HCT116 (cell line): ENCODE results near the gene ASCC2. TPM values are rescaled to one million over a fixed set of nuclear protein-coding genes. Genes with fewer than 3 reads are reported as not detected.
"Not testable (repeated sequence)": the region's sequence is repeated elsewhere in the genome, so short reads cannot be mapped to it uniquely, and the experiment has no call there.

Experiments
- ATAC-seq: fragments of 200-7000 bp; cut with Tn5 transposase; 2 replicates; pipeline ENCODE4 v1.9.1; 2020; ENCODE audit warnings: mild to moderate bottlenecking, moderate library complexity
- BruUV-seq: library from RNA; stranded (reverse); fragments of 400-500 nt; replicated peaks from 2 replicates; lab custom pipeline; 2021; lab: Mats Ljungman, UMichigan
- CTCF ChIA-PET: fragments of 300-600 bp; sonication (Branson Sonifier 250); formaldehyde crosslinking; loops from one replicate; lab custom pipeline; 2021; ENCODE audit warnings: antibody characterized with exemption; lab: Charles Lee
- POLR2A ChIA-PET: fragments of 300-600, 350-600 bp; sonication (Branson Sonifier 250); formaldehyde crosslinking; loops from one replicate; lab custom pipeline; 2021; ENCODE audit warnings: antibody characterized with exemption; lab: Charles Lee
- RAD21 ChIA-PET, 2 experiments: fragments of 300-600 bp; sonication (Branson Sonifier 250); formaldehyde crosslinking; loops; one replicate each; lab custom pipeline; 2023; ENCODE audit warnings: low total read pairs in 2 of 2; ENCODE audit not compliant: uncharacterized antibody in 2 of 2, unreplicated experiment in 2 of 2, low non-redundant PET in 1 of 2; lab: Charles Lee
- DNase-seq: peaks from one replicate; pipeline ENCODE4 v3.0.0-alpha.2; 2010; ENCODE audit warnings: low read depth, low spot score
- H2AFZ ChIP-seq: fragments of 200-600 bp; shearing (Covaris generic), sonication (generic); 2 replicates; pipeline ENCODE4 v1.6.1; 2017; ENCODE audit warnings: low read depth, mixed run types, mixed read lengths, antibody characterized with exemption, low read length; ENCODE audit not compliant: poor library complexity, severe bottlenecking
- H3K27ac ChIP-seq: 2 replicates; pipeline ENCODE4 v1.5.1; 2012; ENCODE audit warnings: low read depth, low read length
- H3K27me3 ChIP-seq: fragments of 200-600 bp; sonication (generic); 2 replicates; pipeline ENCODE4 v1.6.1; 2016; ENCODE audit warnings: mixed run types, low read length, mixed read lengths; ENCODE audit not compliant: insufficient read depth
- H3K36me3 ChIP-seq, 2 experiments: fragments of 200-500 bp in 1 of 2; fragments of 200-600 bp in 1 of 2; sonication (Bioruptor generic) in 1 of 2; sonication (generic) in 1 of 2; 2 replicates each; pipeline versions ENCODE4 v1.5.1 to v1.6.1; 2014 to 2016; ENCODE audit warnings: low read length in 2 of 2, inconsistent platforms in 1 of 2, mixed read lengths in 1 of 2, mixed run types in 1 of 2; ENCODE audit not compliant: insufficient read depth in 2 of 2, control insufficient read depth in 1 of 2
- H3K4me1 ChIP-seq, 2 experiments: fragments of 200-600 bp in 1 of 2; sonication (generic) in 1 of 2; 2 replicates each; pipeline versions ENCODE4 v1.5.1 to v1.6.1; 2012 to 2017; ENCODE audit warnings: low read length in 2 of 2, inconsistent platforms in 1 of 2, mild to moderate bottlenecking in 1 of 2, mixed read lengths in 1 of 2, mixed run types in 1 of 2, moderate library complexity in 1 of 2; ENCODE audit not compliant: insufficient read depth in 2 of 2, control insufficient read depth in 1 of 2
- H3K4me2 ChIP-seq: fragments of 200-600 bp; sonication (generic); 2 replicates; pipeline ENCODE4 v1.6.1; 2017; ENCODE audit warnings: mixed run types, low read length, mixed read lengths
- H3K4me3 ChIP-seq, 2 experiments: fragments of 200-600 bp in 1 of 2; sonication (generic) in 1 of 2; replicated peaks in 1 of 2; 2 replicates each; pipeline ENCODE4 v1.5.1; 2011 to 2016; ENCODE audit warnings: low read length in 2 of 2, control low read depth in 1 of 2, low read depth in 1 of 2, mild to moderate bottlenecking in 1 of 2, mixed read lengths in 1 of 2, mixed run types in 1 of 2
- H3K79me2 ChIP-seq: fragments of 200-600 bp; sonication (generic); 2 replicates; pipeline ENCODE4 v1.6.1; 2017; ENCODE audit warnings: mild to moderate bottlenecking, mixed run types, low read length, moderate library complexity, mixed read lengths; ENCODE audit not compliant: insufficient read depth
- H3K9ac ChIP-seq: fragments of 200-600 bp; sonication (generic); 2 replicates; pipeline ENCODE4 v1.6.1; 2016; ENCODE audit warnings: low read length, mixed read lengths
- H3K9me2 ChIP-seq: fragments of 200-600 bp; sonication (generic), shearing (Covaris generic); 2 replicates; pipeline ENCODE4 v1.6.1; 2017; ENCODE audit warnings: mixed run types, mild to moderate bottlenecking, moderate library complexity; ENCODE audit not compliant: insufficient read depth
- H3K9me3 ChIP-seq, 2 experiments: fragments of 200-500 bp in 1 of 2; fragments of 200-600 bp in 1 of 2; sonication (Bioruptor generic) in 1 of 2; sonication (generic) in 1 of 2; 2 replicates each; pipeline ENCODE4 v1.6.1; 2014 to 2017; ENCODE audit warnings: low read length in 2 of 2, mixed read lengths in 2 of 2, inconsistent platforms in 1 of 2, low read depth in 1 of 2, mild to moderate bottlenecking in 1 of 2, mixed run types in 1 of 2, moderate library complexity in 1 of 2; ENCODE audit not compliant: control insufficient read depth in 1 of 2, insufficient read depth in 1 of 2
- H4K20me1 ChIP-seq: fragments of 200-600 bp; sonication (generic), shearing (Covaris generic); 2 replicates; pipeline ENCODE4 v1.6.1; 2017; ENCODE audit warnings: mixed run types, mild to moderate bottlenecking, moderate library complexity; ENCODE audit not compliant: insufficient read depth
- CEBPB ChIP-seq: IDR thresholded peaks from 2 replicates; pipeline ENCODE4 v1.6.1; 2012; ENCODE audit warnings: low read depth
- ELF1 ChIP-seq: IDR thresholded peaks from 2 replicates; pipeline ENCODE4 v1.6.1; 2012; ENCODE audit warnings: low read depth, borderline replicate concordance
- EZH2 ChIP-seq: fragments of 200-600 bp; sonication (generic); IDR thresholded peaks from 2 replicates; pipeline ENCODE4 v1.6.1; 2017; ENCODE audit warnings: antibody characterized with exemption, mixed run types
- EZH2phosphoT487 ChIP-seq: fragments of 200-600 bp; IDR thresholded peaks from 2 replicates; pipeline ENCODE4 v1.6.1; 2018; ENCODE audit warnings: antibody characterized with exemption, borderline replicate concordance
- FOSL1 ChIP-seq: IDR thresholded peaks from 2 replicates; pipeline ENCODE4 v1.6.1; 2012; ENCODE audit warnings: low read depth
- JUND ChIP-seq: IDR thresholded peaks from 2 replicates; pipeline ENCODE4 v1.6.1; 2012
- POLR2AphosphoS5 ChIP-seq: IDR thresholded peaks from 2 replicates; pipeline ENCODE4 v1.6.1; 2011; ENCODE audit warnings: mild to moderate bottlenecking, low read depth, low read length, moderate library complexity
- SIN3A ChIP-seq: IDR thresholded peaks from 2 replicates; pipeline ENCODE4 v1.6.1; 2012; ENCODE audit warnings: low read depth
- SP1 ChIP-seq: IDR thresholded peaks from 2 replicates; pipeline ENCODE4 v1.6.1; 2012; ENCODE audit warnings: low read depth
- SRF ChIP-seq: IDR thresholded peaks from 2 replicates; pipeline ENCODE4 v1.6.1; 2012; ENCODE audit warnings: low read depth
- TCF7L2 ChIP-seq: IDR thresholded peaks from 2 replicates; pipeline ENCODE4 v1.7.0; 2011; ENCODE audit warnings: borderline replicate concordance, inconsistent platforms; ENCODE audit not compliant: insufficient read depth, insufficient read length; ENCODE audit errors: extremely low read depth
- YY1 ChIP-seq: IDR thresholded peaks from 2 replicates; pipeline ENCODE4 v1.6.1; 2011; ENCODE audit warnings: low read length, low read depth, moderate library complexity, mild to moderate bottlenecking; ENCODE audit not compliant: insufficient replicate concordance; ENCODE audit errors: extremely low read depth
- ZNF274 ChIP-seq: fragments of 200-500 bp; sonication (Bioruptor generic); IDR thresholded peaks from 2 replicates; pipeline ENCODE4 v1.6.1; 2014; ENCODE audit warnings: mild to moderate bottlenecking, low read depth, low read length, inconsistent platforms
- intact Hi-C: fragments of 100-400 bp; cut with micrococcal nuclease; formaldehyde crosslinking; loops from 2 replicates; pipeline ENCODE4 v1.10.0; 2022
- total RNA-seq: library from RNA; stranded (reverse); gene quantifications from one replicate; pipeline ENCODE4 v1.2.1, GENCODE V29; 2021; ENCODE audit not compliant: unreplicated experiment
- TF ChIP-seq, protein P1 (sequence below): IDR thresholded peaks from 2 replicates; pipeline ENCODE4 v1.6.1; 2012

ASCC2 gene
- total RNA-seq, 1 experiment from 2014 or later: 68.6 TPM

DNA sequence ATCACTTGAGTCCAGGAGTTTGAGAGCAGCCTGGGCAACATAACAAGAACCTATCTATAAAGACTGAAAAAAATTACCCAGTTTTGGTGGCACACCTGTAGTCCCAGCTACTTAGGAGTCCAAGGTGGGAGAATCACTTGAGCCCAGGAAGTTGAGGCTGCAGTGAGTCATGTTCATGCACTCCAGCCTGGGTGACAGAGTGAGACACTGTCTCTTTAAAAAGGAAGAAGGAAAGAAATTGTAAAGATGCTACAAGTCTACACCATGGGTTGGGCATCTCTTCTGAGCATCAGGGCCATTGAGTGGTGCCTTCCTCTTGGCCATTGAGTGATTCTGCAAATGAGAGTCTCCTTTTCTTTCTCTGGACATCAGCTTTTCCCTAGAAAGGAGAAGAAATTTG is 29.2 kb upstream of the ASCC2 start:
- Histone ChIP-seq H3K9me3 (no peaks in the 10 kb centered on the region), H3K9me2 (no peaks in the 10 kb centered on the region), H3K27me3 (no peaks in the 10 kb centered on the region), H3K36me3 (no peaks in the 10 kb centered on the region), H3K4me2 (no peak overlapping the region), H2AFZ (no peak overlapping the region), H3K79me2 (no peaks in the 10 kb centered on the region), H4K20me1 (no peaks in the 10 kb centered on the region), H3K27ac (no peak overlapping the region), H3K4me3 (no peak overlapping the region), H3K4me1 (0 out of 4 replicates have a peak, but pooled peaks cover 0 to 3% of the 10 kb centered on the region in 2 experiments), H3K9ac (no peak overlapping the region)
- BruUV-seq: no TSS peak
- CTCF ChIA-PET: no interaction called here
- ATAC-seq (no peak), DNase-seq (no peak)
- intact Hi-C loops: no loop called here
- TF ChIP-seq SP1 (no peak), FOSL1 (no peak), EZH2 (no peak), YY1 (no peak), SRF (no peak), CEBPB (no peak), POLR2AphosphoS5 (no peak), ELF1 (no peak), EZH2phosphoT487 (no peak), ZNF274 (no peak), SIN3A (no peak), TCF7L2 (no peak), JUND (no peak)
- TF ChIP-seq, protein P1, sequence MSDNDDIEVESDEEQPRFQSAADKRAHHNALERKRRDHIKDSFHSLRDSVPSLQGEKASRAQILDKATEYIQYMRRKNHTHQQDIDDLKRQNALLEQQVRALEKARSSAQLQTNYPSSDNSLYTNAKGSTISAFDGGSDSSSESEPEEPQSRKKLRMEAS: no peak
- RAD21 ChIA-PET: no interaction called here
- POLR2A ChIA-PET: no interaction called here

DNA sequence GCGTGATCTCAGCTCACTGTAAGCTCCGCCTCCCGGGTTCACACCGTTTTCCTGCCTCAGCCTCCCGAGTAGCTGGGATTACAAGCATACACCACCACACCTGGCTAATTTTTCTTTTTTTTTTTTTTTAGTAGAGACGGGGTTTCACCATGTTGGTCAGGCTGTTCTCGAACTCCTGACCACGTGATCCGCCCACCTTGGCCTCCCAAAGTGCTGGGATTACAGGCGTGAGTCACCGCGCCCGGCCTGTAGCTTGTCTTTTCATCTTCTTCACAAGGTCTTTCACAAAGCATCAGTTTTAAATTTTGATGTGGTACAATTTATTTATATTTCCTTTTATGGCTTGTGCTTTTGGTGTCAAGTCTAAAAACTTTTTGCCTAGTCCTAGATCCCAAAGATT is 27.5 kb upstream of the ASCC2 start:
- DNase-seq, H3K9me3 ChIP-seq, ATAC-seq, POLR2A ChIA-PET, H3K4me1 ChIP-seq, H3K27me3 ChIP-seq, BruUV-seq, intact Hi-C loops, CTCF ChIA-PET, H3K9ac ChIP-seq, H3K9me2 ChIP-seq, H3K27ac ChIP-seq, H3K4me3 ChIP-seq, H3K4me2 ChIP-seq, H3K36me3 ChIP-seq, H4K20me1 ChIP-seq, H2AFZ ChIP-seq, H3K79me2 ChIP-seq, RAD21 ChIA-PET: not testable (repeated sequence)
